Stimulated activated memory B cell treated with anti-CD40 and anti-IgM and Interleukin-4, amounts not matched to agents 10 μg/mL and 1 μg/mL and 100 μg/mL, for 72 hours (primary cell): ENCODE results near the gene DAB2IP.

ENCODE experiments used
- ATAC-seq: fragments of 150-1000 bp; cut with Tn5 transposase; 2 replicates; pipeline ENCODE4 v1.10.0; 2021
- H3K27ac Mint-ChIP-seq: one replicate; pipeline ENCODE4 v1.8.0; 2022; ENCODE audit warnings: mild to moderate bottlenecking, mixed read lengths
- H3K27me3 Mint-ChIP-seq: one replicate; pipeline ENCODE4 v1.8.0; 2022; ENCODE audit warnings: mixed read lengths
- H3K36me3 Mint-ChIP-seq: one replicate; pipeline ENCODE4 v1.8.0; 2022; ENCODE audit warnings: mixed read lengths
- H3K4me1 Mint-ChIP-seq: one replicate; pipeline ENCODE4 v1.8.0; 2022; ENCODE audit warnings: mixed read lengths
- H3K4me3 Mint-ChIP-seq: one replicate; pipeline ENCODE4 v1.8.0; 2022; ENCODE audit warnings: mild to moderate bottlenecking, moderate library complexity, mixed read lengths
- H3K9me3 Mint-ChIP-seq: one replicate; pipeline ENCODE4 v1.8.0; 2022; ENCODE audit warnings: mixed read lengths

The DAB2IP gene

DNA sequence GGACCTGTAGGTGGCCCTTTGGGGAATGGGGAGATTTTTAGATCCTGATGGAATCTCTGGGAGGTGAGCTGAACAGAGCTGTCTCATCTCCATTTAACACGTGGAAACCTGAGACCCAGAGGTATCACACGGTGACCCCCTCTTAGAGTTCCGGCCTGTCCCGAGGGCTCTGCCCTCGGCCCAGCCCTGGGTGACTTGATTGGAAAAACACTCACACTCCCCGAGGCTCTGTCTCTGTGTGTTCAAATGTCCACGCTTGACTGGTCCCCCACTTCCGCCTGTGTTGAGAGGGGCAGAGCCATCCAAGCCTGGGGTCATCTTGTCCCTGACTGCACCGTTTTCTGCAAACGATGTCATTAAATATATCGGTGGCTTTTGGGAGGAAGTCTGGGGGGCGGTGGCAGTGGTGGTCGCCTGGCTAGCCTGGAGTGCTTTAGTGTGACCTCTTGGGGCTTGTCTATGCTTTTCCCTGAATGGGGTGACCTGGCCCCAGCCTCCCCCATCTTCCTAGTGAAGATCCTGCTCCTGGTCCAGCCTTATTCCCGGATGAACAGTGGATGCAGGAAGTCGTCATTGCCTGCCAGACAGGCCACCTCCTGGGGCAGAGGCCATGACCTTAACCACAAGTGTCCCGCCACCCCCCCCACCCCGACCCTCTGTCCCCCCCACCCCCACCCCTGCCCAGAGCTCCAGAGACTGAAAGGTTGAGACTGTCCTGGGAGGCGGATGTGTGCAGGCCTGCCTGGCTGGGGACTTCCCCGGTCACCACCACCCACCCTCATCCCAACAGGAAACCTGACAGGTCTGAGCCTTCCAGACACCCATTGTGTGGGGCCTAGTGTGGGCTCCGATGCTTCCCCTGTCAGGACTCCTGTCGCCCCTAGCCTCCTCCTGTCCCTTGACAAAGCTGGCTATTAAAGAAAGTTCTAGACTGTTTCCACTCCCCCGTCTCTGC, 5.3 kb upstream of the DAB2IP start:
- ATAC-seq: peak; percentile 28
- Mint-ChIP-seq H3K36me3 (no peaks in the 10 kb centered on the region), H3K27ac (no peak overlapping the region), H3K27me3 (peaks cover 72% of the 10 kb centered on the region), H3K4me3 (no peak overlapping the region), H3K4me1 (peaks cover 18% of the 10 kb centered on the region), H3K9me3 (no peaks in the 10 kb centered on the region)

DNA sequence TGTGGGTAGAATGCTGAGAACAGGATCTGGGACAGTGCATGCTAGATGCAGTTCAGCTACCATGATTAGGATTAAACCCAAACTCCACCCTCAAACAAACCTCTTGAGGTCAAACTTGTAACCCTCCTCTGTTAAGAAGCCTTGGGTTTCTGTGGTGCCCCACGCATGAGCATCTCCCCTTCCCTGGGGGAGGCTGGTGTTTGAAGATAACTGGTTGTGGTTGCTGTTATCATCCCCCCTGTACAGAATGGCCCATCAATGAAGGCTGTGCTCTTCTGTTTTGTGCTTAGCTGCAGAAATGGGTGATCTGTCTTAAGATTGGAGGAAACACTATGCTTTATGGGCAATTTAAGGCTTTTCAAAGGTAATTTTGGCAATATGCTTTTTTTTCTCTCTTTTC, 4.4 kb upstream of the DAB2IP start:
- no peak overlapping the region for H3K27ac Mint-ChIP-seq
- H3K9me3 Mint-ChIP-seq: no peaks in the 10 kb centered on the region
- peaks cover 21% of the 10 kb centered on the region for H3K4me1 Mint-ChIP-seq
- H3K27me3 Mint-ChIP-seq: peaks cover 69% of the 10 kb centered on the region
- no peaks in the 10 kb centered on the region for H3K36me3 Mint-ChIP-seq
- H3K4me3 Mint-ChIP-seq: no peak overlapping the region
- ATAC-seq: no peak

DNA sequence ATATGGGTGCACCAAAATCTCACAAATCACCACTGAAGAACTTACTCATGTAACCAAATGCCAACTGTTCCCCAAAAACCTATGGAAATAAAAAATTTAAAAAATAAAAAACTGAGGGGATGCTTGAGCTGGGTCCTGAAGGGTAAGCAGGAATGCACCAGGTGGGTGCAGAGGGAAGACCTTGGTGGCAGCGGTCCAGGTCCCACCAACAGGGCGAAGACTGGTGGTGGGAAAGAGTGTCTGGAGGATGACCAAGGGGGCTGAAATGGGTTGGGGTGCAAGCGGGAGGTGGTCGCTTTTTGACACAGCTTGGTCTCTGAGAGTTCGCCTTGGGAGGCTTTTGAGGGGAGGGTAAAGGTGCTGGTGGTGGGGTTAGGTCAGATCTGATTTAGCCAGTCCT, 3.3 kb upstream of the DAB2IP start:
- peaks cover 66% of the 10 kb centered on the region for H3K27me3 Mint-ChIP-seq
- peaks cover 31% of the 10 kb centered on the region for H3K4me1 Mint-ChIP-seq
- no peak for ATAC-seq
- no peaks in the 10 kb centered on the region for H3K36me3 Mint-ChIP-seq
- no peaks in the 10 kb centered on the region for H3K9me3 Mint-ChIP-seq
- no peak overlapping the region for H3K27ac Mint-ChIP-seq
- no peak overlapping the region for H3K4me3 Mint-ChIP-seq

DNA sequence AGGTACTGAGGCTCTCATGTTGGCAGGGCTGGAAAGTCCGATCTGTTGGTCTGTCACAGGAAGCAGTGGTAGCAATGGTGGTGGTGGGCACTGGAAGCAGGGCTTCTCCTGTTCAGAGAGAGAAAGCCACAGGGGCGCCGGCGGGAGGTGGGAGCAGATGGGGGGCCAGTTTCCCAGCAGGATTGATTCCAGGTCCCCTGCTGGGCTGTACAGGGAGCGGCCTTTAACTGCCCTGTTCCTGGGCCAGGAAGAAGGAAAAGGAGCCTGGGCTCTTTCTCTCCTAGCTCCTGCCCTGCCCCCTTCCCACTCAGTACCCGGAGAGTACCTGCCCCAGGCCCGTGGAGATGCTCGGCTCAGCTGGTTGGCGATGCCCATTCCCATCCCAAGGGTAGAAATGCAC, 2.6 kb upstream of the DAB2IP start:
- H3K9me3 Mint-ChIP-seq: no peaks in the 10 kb centered on the region
- no peak overlapping the region for H3K27ac Mint-ChIP-seq

DNA sequence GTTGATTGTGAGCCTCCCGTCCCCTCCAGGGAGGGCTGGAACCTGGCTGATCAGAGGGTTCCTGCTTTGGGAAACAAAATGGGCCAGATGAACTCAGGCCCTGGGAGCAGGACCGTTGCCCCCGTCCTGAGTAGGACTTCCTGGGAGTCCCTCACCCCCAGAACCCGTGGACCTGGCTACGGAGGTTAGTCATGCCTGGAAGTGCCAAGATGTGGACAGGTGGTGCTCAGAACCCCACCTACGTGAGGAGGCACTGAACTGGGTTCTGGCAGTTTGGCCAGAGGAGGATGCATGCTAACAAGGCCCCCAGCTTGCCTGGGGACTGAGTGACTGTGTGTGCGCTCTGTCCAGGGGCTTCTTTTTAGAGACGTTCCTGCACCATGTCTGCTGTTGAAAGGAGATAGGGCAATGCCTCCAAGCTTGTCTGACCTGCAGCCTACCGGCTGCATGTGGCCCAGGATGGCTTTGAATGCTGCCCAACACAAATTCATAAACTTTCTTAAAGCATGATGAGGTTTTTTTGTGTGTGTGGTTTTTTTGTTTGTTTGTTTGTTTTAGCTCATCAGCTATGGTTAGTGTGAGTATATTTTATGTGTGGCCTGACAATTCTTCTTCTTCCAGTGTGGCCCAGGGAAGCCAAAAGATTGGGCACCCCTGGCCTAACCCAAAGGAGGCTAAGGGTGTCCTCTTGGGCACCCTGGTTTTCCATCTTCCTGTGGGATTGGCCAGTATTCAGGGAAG, 1.8 kb upstream of the DAB2IP start:
- Mint-ChIP-seq H3K4me3 (no peak overlapping the region), H3K9me3 (no peaks in the 10 kb centered on the region), H3K4me1 (peaks cover 31% of the 10 kb centered on the region), H3K27me3 (peaks cover 66% of the 10 kb centered on the region), H3K36me3 (no peaks in the 10 kb centered on the region), H3K27ac (no peak overlapping the region)
- no peak for ATAC-seq

More for the DNA sequence above, 2.6 kb upstream of the DAB2IP start:
- H3K36me3 Mint-ChIP-seq: no peaks in the 10 kb centered on the region
- peaks cover 66% of the 10 kb centered on the region for H3K27me3 Mint-ChIP-seq
- peaks cover 31% of the 10 kb centered on the region for H3K4me1 Mint-ChIP-seq
- H3K4me3 Mint-ChIP-seq: no peak overlapping the region
- ATAC-seq: no peak

DNA sequence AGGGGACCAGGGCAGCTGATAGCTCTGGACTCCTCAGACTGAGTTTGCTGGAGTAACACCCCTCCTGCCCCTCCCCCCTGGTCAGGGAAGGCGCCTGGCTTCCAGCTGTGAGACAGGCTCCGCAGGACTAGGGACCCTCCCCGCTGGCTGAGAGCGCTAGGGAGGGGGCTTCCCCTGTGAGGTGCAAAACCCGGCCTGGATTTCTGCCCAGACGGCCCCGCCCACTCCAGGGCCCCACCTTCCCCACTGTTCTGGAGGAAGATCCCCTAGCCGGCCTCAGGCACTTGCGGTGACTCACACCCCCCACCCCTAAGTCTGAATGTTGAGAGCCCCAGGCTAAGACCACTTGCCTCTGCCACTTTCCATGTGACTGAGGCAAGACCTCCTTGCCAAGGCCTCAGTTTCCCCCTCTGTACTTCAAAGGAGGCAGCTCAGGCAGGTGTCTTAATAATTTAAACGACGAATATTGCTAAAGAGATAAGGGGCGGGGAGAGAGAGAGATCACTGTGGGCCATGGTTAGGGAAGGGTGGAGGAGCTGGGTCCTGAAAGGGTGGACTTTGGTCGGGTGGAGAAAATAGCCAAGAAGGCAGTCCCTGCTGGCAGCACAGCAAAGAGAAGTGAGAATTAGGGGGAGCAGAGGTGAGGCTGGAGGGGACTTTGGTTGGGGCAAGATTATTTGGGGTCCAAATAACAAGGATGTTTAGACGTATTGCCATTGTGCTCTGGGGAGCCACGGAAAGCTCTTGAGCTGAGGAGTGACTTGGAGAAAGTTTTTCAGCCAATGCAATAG, 1.0 kb upstream of the DAB2IP start:
- H3K36me3 Mint-ChIP-seq: no peaks in the 10 kb centered on the region
- H3K27ac Mint-ChIP-seq: no peak overlapping the region
- peaks cover 66% of the 10 kb centered on the region for H3K27me3 Mint-ChIP-seq
- ATAC-seq: no peak
- H3K4me1 Mint-ChIP-seq: peaks cover 25% of the 10 kb centered on the region
- no peaks in the 10 kb centered on the region for H3K9me3 Mint-ChIP-seq
- peak overlapping the region; percentile 4 for H3K4me3 Mint-ChIP-seq

DNA sequence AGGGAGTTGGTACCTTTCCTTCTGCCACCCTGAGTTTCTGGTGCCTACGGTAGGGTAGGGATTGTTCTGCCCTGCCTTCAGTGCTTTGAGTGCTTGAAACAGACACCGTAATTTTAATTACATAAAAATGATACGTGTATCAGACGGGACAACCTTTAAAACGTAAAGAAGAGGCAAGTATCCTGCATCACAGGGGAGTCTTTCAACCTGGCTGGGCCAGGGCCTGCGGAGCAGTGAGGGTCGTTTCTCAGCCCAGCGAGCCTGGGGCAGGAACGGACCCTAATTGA, 483 bp upstream of the DAB2IP start:
- H3K27me3 Mint-ChIP-seq: peaks cover 67% of the 10 kb centered on the region
- no peaks in the 10 kb centered on the region for H3K36me3 Mint-ChIP-seq
- peaks cover 19% of the 10 kb centered on the region for H3K4me1 Mint-ChIP-seq
- H3K4me3 Mint-ChIP-seq: peak overlapping the region; percentile 4
- no peak for ATAC-seq
- no peak overlapping the region for H3K27ac Mint-ChIP-seq
- H3K9me3 Mint-ChIP-seq: no peaks in the 10 kb centered on the region

DNA sequence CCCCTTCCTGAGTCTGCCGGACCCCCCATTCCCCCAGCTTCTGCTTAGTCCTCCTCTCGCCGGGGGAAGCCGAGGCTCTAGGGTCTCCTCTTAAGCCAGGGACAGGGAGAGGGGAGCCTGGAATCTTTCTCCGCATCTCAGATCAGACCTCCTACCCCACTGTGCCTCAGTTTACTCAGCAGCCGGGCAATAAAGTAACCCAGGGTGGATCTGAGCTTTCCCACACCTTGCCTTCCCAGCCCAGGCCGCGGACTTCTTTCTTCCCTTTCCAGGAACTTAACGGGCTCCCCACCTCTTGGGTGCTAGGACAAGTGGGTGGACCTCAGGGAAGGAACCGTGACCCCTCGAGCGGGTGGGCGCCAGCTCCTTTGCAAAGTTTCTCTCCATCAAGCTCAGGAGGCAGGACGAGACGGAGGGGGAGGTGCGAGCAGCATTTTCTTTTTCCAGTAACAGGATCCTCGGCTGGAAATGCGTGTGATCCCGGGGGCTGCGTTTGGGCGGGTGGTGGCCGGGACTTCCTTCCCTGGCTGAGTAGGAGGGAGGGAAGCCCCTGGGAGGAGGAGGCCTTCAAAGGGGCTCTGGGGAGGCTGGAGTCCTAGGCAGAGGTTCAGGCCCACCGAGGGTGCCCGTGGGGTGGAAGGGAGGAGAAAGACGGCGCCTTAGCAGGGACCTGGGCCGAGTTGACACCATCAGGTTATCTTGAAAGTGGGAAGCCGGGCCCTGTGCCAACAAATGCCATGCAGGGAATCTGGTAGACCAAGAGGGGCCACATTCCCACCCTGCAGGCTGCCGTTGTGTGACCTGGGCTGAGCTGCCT, 795 bp downstream of the DAB2IP start:
- no peak for ATAC-seq
- no peak overlapping the region for H3K27ac Mint-ChIP-seq
- H3K4me1 Mint-ChIP-seq: peaks cover 19% of the 10 kb centered on the region
- no peaks in the 10 kb centered on the region for H3K36me3 Mint-ChIP-seq
- peaks cover 80% of the 10 kb centered on the region for H3K27me3 Mint-ChIP-seq
- no peaks in the 10 kb centered on the region for H3K9me3 Mint-ChIP-seq
- H3K4me3 Mint-ChIP-seq: peak overlapping the region; percentile 66

DNA sequence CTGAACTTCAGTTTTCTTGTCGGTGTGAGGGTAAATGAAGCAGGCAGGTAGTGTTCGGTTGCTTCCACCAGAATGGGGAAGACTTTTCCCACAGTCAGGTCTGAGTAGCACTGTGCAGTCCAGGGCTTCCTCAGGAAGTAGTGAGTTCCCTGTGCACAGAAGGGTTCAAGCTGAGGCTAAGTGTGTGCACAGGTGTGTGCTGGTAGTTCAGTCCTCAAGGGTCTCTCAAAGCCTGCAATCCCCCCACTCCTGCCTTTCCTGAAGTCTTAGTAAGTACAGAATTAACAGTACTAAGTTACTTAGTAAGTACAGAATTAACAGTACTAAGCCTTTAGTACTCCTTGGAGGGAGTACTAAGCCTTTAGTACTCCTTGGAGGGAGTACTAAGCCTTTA, 1.4 kb downstream of the DAB2IP start:
- Mint-ChIP-seq H3K4me3 (no peak overlapping the region), H3K27me3 (peaks cover 86% of the 10 kb centered on the region), H3K9me3 (no peaks in the 10 kb centered on the region), H3K36me3 (no peaks in the 10 kb centered on the region), H3K4me1 (peaks cover 19% of the 10 kb centered on the region), H3K27ac (no peak overlapping the region)
- no peak for ATAC-seq

DNA sequence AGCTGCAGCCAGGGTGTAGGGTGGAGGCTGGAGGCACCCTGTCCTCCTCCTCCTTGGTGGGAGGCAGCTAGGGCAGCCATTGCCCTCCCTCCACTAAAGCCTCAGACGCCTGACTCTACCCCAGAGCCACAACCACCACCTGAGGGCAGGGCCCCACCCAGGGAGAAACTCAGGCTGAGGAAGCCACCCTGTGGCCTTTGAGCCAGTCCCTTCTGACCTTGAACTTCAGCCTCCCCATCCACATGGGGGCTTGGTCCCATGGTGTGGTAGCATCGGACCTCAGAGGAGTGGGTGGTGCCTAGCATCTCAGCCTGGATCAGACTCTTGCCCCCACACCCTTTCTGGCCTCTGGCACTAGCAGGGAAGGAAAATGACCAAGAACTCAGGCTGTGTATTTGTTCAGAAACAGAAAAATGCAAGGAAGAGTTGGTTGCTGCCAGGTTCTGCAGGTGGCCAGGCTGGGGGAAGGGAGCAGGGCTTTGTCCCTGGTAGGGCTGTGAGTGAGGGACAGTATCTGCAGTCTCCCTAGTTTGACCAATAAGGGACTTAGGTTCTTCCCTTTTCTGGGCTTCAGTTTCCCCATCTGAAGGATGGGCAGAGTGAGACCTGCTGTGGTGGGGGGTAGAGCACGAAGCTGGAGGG, 3.2 kb downstream of the DAB2IP start:
- H3K27ac Mint-ChIP-seq: no peak overlapping the region
- no peaks in the 10 kb centered on the region for H3K36me3 Mint-ChIP-seq
- no peak for ATAC-seq
- H3K4me1 Mint-ChIP-seq: peaks cover 19% of the 10 kb centered on the region
- H3K27me3 Mint-ChIP-seq: peaks cover 86% of the 10 kb centered on the region
- no peaks in the 10 kb centered on the region for H3K9me3 Mint-ChIP-seq
- H3K4me3 Mint-ChIP-seq: no peak overlapping the region

DNA sequence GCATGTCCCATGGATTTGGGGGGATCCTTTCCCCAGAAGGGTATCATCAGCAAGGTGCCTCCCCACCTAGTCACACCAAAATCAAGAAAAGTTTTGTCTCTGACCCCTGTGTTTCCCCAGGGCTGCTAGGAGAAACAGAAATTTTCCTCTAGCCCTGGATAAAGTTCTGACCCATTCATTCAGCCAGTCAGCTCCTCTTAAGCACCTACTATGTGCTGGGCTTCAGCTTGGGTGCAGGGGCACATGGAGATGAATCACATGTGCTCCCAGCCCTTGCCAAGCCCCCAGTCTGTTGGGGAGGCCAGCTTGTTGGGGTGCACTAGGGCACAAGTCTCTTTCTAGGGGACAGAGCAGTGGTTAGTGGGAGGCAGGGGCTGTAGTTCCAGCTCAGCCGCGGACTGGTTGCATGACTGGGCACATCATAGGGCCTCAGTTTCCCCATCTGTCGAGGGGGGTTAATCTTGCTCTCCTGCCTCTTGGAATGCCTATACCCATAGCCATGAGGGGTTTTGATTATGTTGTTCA, 3.9 kb downstream of the DAB2IP start:
- H3K4me1 Mint-ChIP-seq: peaks cover 19% of the 10 kb centered on the region
- no peak overlapping the region for H3K4me3 Mint-ChIP-seq
- H3K27me3 Mint-ChIP-seq: peaks cover 86% of the 10 kb centered on the region
- no peaks in the 10 kb centered on the region for H3K36me3 Mint-ChIP-seq
- H3K27ac Mint-ChIP-seq: no peak overlapping the region
- H3K9me3 Mint-ChIP-seq: no peaks in the 10 kb centered on the region
- ATAC-seq: no peak

DNA sequence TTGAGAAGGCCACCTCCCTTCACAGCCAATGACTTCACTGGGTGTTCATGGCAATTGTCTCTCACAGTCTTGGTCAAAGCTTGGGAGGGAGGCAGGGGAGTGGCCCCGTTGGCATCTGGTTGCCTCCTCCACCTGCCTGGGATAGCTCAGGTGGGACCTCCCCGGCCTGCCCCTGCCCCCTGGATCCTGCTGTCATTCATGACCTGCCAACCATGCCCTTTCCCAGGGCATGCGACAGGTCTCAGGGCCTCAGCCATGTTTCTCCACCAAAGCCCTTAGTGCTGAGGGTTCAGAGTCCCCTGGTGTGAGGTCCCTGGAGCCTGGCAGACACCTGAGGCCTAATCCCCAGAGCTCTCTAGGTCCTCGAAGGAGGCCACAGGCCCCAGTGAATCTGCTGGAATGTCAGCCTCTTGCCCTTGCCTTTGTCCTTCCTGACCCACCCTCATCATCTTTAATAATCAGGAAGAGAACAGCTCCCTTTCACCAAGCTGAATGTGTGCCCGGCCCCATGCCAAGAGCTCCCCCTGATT, 5.6 kb downstream of the DAB2IP start:
- Mint-ChIP-seq H3K27ac (no peak overlapping the region), H3K4me1 (peaks cover 9% of the 10 kb centered on the region), H3K36me3 (no peaks in the 10 kb centered on the region), H3K9me3 (no peaks in the 10 kb centered on the region), H3K4me3 (no peak overlapping the region), H3K27me3 (peaks cover 83% of the 10 kb centered on the region)
- no peak for ATAC-seq

DNA sequence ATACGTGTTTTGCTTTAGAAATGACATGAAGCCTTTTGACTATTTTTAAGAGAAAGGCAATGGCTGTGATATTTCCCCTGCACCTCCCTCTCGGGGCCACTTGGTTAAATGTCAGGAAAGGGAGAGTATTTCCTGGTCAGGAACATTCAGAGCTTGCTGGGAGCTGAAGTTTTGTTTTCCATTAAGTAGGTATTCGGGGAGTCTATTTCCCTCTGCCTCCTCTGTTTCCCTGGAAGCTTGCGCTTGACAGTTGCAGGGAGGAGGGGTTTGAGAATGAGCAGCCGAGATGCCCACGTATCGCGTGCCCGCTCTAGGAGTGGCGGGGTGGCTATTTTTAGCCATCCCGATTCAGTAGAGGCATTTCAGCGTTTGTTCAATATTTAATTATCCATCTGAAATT, 6.7 kb downstream of the DAB2IP start:
- Mint-ChIP-seq H3K9me3 (no peaks in the 10 kb centered on the region), H3K27ac (no peak overlapping the region), H3K4me1 (no peaks in the 10 kb centered on the region), H3K4me3 (no peak overlapping the region), H3K36me3 (no peaks in the 10 kb centered on the region), H3K27me3 (peaks cover 84% of the 10 kb centered on the region)
- ATAC-seq: no peak

DNA sequence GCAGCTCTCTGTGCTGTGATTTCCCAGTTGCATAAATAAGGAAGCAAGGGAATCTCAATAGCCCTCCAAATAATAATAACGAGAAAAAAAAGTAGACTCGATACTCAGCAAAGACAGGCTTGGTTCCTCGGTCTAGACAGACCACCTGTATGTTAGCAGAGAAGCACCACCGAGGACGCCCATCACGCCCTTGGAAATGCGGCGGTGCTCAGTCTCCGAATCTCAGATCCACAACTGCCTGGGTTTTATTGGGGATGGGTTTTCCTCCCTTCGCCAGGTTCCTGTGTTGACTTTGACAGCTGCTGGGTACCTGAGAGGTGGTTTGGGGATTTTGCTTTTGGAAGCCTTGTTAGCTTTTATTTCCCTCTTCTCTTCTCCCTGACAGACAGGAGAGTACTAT, 7.2 kb downstream of the DAB2IP start:
- ATAC-seq: no peak
- Mint-ChIP-seq H3K4me1 (no peaks in the 10 kb centered on the region), H3K27me3 (peaks cover 84% of the 10 kb centered on the region), H3K4me3 (no peak overlapping the region), H3K27ac (no peak overlapping the region), H3K36me3 (no peaks in the 10 kb centered on the region), H3K9me3 (no peaks in the 10 kb centered on the region)
